DMS153 (cell line): Measurements from ENCODE around the gene PTGR1.
"Not testable (repeated sequence)": the region's sequence is repeated elsewhere in the genome, so short reads cannot be mapped to it uniquely, and the experiment has no call there.

Experiments used
- DNase-seq: peaks from one replicate; lab custom pipeline; 2025; lab: John Stamatoyannopoulos, UW

PTGR1 gene

GRCh38 chr9:111613436-111614040, 14.1 kb upstream of the PTGR1 start:
- DNase-seq: no peak

GRCh38 chr9:111610845-111611244, 11.4 kb upstream of the PTGR1 start:
- DNase-seq: no peak

- DNase-seq: no peak
Observed at GRCh38 chr9:111610149-111610548, 10.7 kb upstream of the PTGR1 start.

- DNase-seq: no peak
Observed at GRCh38 chr9:111605041-111605559, 5.7 kb upstream of the PTGR1 start.

GRCh38 chr9:111604054-111604615, 4.7 kb upstream of the PTGR1 start:
- no peak for DNase-seq

GRCh38 chr9:111603041-111603440, 3.6 kb upstream of the PTGR1 start:
- no peak for DNase-seq

- DNase-seq: no peak
Observed at GRCh38 chr9:111601237-111602018, 2.0 kb upstream of the PTGR1 start.

- no peak for DNase-seq
Observed at GRCh38 chr9:111599955-111600343, 502 bp upstream of the PTGR1 start.

GRCh38 chr9:111598733-111599091, 735 bp downstream of the PTGR1 start:
- DNase-seq: no peak

- DNase-seq: peak; percentile 5
Observed at GRCh38 chr9:111597852-111598732, 1.4 kb downstream of the PTGR1 start.

- DNase-seq: no peak
Observed at GRCh38 chr9:111588846-111589245, 10.6 kb downstream of the PTGR1 start.

GRCh38 chr9:111586378-111586777, 13.1 kb downstream of the PTGR1 start:
- DNase-seq: no peak

GRCh38 chr9:111582888-111583287, 16.6 kb downstream of the PTGR1 start:
- DNase-seq: no peak

- no peak for DNase-seq
Observed at GRCh38 chr9:111572950-111573604, 26.4 kb downstream of the PTGR1 start.

GRCh38 chr9:111568127-111568526, 31.3 kb downstream of the PTGR1 start:
- not testable (repeated sequence) for DNase-seq

- no peak for DNase-seq
Observed at GRCh38 chr9:111566234-111566633, 33.2 kb downstream of the PTGR1 start.

- DNase-seq: no peak
Observed at GRCh38 chr9:111561165-111561719, 38.2 kb downstream of the PTGR1 start.

GRCh38 chr9:111559000-111559610, 40.3 kb downstream of the PTGR1 start:
- DNase-seq: no peak

- not testable (repeated sequence) for DNase-seq
Observed at GRCh38 chr9:111555425-111555824, 44.0 kb downstream of the PTGR1 start.

GRCh38 chr9:111548623-111549022, 50.8 kb downstream of the PTGR1 start:
- DNase-seq: no peak
